NCI-H748 (cell line): Measurements from ENCODE around the gene SAP30L.

Source experiments
- DNase-seq: peaks from one replicate; lab custom pipeline; 2025; ENCODE audit not compliant: unreplicated experiment; lab: John Stamatoyannopoulos, UW

The SAP30L gene

DNA sequence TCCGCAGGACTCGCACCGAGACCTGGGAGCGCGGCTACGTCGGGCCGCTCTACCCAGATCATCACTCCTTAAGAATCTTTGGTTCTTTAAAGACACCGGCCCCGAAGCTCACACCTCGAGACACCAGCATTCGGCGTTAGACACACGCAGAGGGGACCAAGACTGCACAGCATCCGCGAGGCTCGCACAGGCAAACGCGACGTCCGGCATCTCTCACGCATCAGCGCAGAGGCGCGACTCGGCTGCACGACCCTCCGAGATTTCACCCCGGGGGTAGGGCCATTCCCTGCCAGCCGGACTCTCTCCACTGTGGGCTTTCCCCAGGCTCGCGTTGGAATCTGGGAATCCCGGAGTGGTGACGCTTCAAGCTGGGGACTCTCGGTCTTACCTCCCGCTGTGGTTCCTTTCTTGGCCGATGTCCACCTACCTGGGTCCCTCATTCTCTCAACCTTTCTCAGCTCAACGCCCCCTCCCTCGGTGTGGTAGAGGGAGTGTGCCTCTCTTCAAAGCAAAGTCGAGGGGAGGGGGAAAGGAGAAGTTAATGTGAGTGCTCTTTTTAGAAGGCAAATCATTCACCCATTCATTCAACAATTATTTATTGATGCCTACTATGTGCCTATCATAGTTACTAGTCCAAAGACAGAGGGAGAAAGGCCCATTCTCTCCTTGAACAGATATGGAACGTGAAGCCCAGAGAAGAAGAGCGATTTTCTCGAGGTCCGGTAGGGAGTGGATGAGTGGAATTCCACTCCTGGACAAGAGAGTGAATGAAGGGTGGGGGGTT lies 33.6 kb downstream of the SAP30L start:
- no peak for DNase-seq

DNA sequence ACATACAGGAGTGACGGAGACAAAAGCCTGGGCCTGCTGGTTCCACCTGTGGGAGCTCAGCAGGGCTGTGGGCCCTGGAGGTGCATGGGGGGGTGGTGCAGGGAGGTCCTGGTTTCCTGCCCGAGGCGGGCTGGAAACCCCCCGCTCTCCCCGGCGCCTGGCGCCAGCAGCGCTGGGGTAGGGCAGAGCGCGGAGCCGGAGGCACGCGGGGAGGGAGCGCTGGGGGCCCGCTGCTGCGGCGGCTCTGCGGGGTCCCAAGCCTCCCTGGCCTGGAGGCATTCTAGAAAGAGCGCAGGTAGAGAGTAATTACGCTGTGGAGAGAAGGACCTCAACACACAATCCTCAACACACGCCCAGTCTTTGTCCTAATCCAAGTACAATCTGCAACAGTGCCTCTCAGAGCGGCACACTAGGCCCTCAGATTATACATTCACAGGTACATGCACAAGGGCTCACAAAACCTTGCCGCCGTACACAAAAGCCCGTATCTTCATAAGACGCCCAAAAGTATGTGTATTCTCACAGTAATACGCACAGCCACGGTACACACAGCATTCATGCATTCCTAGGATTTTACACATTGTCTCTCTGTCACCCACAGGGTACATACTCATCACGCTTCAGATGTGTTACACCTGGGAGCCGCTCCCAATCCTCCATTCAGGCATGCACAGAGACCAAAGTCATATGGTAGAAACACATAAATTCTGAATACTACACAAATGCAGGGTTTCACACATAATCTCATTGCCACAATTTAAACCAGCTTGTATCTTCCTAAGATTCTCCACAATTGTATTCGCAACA lies 34.4 kb downstream of the SAP30L start:
- DNase-seq, result no peak

DNA sequence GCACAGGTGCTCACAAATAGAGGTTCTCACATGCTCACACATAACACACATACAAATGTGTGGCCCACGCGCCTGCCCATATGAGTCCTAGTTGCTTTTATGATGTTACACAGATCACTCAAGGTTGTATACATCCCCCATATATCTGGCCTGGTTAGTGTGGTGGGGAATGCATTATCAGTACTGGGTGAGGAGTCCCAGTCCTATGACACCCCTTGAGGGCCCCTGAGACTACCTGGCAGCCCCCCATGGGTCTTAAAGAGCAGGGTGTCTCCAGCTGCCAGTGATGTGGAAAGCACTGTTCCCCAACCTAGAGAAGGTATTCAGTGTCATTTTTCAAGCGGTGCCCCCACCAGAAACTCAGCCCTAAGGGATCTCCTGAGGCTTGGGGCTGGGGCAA lies 35.0 kb downstream of the SAP30L start:
- DNase-seq, result no peak

DNA sequence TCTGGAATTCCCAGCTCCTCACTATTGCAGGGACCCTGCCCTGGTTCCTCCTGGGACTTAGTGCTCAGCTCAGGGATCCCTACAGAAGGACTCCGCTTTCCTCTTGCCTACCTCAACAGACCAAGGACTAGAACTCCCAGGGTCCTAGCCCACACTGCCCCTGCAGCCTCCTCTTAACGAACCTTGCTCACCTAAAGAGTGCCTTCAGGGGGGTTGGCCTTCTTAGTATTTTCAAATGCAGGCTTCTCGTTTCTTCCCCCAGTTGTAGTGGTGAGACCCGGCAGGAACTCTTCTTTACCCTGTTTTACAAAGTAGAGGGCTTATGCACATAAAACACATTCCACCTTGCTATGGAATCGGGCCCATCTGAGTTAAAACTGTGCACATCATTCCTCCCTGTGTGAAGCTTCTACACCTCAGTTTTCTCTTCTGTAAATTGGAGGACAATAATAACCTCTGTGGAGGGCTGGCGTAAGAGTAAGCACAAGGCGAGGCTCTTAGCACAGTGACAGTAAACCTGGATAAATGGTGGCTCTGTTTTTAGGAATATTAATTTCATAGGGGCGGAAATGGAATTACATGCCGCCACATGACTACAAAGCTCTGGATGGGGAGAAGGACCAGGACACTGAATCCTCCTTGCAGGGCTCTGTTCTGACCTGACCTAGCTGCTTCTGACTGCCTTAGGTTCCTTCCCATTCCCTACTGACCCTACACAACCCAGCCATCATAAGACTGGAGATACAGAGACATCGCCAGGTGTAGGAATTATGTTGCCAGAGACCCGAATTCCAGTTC lies 36.0 kb downstream of the SAP30L start:
- DNase-seq, result no peak

DNA sequence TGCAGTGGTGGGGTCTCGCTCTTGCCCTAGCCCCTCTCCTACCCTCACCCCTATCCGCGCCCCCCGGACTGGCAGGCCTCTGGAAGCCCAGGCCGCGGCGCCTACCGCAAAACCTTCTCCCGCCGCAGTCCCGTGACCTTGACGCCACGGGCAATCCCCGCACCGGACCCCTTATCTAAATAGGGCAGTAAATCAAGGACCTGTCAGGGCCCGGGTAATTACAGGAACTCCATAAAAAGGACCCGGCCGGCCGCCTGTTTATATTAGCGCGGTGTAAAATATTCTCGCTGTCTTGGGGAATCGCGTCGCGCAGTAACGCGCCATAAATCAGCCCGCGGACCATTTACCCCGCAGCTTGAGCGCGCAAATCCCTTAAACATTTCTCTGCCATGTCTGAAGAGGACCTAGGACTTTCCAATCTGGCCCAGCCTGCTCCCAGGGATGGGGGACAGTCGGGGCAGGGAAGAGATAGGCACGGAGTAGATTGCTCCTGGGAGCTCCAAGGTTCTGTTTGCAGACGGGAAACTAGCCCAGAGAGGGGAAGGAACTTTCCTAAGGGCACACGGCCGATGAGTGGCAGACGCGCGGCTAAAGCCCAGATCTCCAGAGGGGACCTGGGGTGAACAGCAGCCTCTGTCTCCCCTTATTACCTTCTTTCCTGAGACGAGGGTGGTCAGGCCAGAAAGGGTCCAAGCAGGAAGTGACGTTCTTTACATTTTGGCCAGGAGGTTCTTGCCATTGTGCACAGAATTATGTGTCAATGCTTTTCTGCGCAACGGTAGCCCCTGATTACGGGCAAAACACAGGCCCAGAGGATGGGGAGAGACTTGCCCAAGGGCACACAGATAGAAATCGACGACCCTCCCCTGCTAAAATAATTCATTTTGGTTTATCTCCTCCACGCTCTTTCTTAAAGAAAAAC lies 37.0 kb downstream of the SAP30L start:
- DNase-seq, result no peak

DNA sequence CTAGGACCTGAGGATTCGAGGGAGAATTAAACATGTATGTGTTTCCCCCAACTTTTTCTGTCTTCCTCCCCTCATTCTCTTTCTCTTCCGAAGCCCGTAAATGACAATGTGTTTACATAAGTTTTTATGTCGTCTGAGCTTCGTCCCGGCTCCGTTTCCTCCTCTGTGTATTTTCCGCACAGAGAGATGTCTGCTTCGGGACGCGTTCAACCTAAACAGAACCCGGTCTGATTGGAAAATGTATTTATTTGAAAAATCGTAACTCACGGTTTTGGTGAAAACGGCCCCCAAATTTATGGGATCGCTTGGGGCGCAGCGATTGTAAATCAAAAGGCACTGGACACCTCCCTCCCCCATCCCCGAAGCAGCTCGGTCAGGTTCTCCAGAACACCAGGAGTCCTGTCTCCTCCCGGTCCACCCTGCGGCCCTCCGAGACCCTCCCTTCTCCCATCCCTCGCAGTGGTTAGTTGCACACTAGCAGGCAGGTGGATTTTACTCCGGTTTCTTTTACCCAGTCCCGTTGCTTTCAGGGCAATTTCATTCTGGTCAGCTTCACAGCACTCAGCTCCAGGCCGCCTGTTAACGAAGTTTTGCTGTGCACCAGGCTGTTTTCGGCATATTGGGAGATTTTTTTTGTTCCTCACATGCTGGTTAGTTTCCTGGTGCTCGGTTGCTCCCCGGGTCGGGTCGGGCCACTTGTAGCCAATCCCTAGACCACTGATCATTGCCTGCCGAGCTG lies 38.0 kb downstream of the SAP30L start:
- DNase-seq, result no peak

DNA sequence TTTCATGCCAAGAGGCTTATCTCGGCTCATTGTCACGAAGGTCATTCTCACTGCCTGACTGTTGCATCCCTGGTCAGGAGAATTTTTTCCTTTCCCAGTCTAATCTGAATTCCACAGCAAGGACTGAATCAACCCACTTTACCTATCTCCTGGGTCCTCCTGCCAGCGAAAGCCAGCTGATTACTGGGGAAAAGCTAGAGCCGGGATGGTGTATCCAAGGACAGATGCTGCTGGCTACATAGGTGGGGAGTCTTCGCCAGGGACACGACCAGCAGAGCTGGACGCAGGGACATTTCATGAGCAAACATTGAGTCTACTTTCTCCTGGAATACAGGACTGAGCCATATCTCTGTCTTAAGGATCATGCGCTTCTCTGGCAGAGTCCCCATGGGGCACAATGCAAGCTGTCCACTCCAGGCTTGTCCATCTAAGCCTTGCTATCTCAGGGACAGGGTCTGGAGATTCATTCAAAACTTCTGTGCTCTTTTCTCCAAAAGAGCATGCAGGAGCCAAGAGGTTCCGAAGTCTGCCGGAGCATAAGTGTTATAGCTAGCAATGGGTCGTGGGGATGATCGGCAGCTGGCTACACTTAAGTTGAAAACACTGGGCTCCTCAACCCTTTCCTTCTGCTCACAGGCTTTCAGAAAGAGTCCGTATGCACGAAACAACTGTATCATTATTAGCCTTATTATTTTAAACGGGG lies 38.7 kb downstream of the SAP30L start:
- no peak for DNase-seq

DNA sequence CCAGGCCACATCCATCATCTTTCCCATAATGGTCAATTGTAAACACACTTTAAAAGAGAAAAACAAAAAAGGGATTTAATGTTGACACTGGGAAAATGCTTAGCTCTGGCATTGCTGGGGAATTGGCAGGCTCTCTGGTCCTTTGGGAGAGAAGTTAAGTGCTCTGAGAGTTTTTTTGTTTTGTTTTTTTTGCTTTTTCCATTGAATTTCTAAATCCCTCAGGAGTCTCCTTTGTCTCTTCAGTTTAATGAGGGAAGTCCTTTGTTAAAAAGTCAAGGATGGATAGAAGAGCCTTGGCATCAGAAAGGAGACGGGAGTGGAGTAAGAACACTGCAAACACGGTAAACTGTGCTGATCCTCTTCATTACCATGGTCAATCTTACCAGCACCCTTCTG lies 39.3 kb downstream of the SAP30L start:
- DNase-seq, result peak; percentile 56

DNA sequence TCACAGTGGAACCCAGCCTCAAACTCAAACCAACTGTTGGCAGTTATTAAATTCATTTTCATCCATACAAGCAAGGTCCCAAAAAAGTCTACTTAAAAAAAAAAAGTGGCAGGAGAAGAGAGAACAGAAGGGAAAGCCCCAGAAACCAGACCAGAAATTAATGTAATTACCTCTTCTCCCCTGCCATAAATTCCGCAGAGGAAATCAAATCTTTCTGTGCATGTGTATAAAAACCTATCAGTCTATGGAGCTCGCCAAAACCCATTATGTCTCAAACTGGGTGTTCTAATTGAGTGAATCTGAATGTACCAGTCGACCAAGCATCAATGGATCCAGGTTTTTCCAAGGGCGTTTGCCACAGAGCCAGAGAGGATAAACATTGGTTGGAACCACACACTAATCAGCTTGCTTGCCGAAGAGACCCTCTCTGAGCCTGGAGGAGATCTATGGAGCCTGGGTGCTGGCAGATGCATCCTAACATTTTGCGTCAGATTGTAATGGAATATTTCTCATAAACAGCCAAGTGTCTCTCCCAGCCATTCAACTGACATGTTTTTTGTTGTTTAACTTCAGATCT lies 40.1 kb downstream of the SAP30L start:
- DNase-seq, result peak; percentile 32

DNA sequence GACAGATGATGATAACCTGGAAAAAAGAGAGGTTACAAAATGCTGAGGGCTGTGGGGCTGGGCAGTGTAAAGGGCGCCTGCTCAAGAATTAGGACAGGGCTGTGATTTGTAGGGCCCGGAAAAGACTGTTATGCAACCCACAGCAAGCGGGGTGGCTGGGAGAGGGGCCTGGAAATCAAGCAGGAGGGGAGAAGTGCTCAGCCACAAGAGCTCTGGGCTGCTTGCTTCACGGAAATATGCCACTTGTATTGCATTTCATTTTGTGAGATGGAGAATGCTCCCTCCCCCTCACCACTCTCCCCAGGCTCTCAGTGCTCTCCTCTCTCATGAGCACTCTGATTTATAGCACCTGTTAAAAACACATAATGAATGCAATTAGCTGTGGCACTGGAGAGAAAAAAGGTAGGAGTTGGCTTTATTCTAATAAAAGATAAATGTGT lies 40.6 kb downstream of the SAP30L start:
- peak; percentile 79 for DNase-seq

DNA sequence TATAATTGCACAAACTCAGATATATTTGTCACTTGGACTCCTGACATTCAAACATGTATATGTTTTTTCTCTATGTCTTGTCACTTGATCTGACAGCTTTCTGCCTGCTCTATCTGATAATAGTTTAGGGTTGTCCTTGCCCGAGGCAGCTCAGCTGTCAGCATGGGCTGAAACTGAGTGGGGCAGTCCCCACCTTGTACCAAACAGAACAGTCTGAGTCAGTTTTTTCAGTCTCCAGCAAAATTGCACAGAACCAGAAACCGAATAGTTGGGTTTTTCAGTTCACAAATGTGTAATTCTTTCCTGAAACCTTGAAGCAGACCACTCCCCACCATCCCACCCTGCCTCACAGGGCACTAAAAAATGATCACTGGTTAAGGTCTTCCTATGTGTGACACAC lies 41.7 kb downstream of the SAP30L start:
- DNase-seq, result no peak

DNA sequence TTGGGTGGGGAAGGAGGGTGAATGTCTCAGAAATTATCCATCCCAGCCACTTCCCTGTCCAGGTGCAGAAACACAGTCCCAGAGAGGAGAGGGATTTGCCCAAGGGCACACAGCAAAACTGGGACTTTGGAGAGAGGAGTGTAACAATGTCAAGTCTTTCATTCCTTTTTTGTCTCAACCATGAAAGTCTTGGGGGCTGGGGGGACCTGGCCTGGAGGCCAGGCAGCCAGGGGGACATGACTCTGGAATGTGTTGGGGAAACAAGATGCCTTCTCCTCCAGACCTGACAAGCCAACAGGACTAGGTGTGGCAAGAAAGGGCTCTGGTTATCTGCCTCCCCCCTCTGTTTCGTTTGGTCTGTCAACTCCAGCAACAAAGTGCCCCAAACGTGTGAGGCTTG lies 46.1 kb downstream of the SAP30L start:
- no peak for DNase-seq

DNA sequence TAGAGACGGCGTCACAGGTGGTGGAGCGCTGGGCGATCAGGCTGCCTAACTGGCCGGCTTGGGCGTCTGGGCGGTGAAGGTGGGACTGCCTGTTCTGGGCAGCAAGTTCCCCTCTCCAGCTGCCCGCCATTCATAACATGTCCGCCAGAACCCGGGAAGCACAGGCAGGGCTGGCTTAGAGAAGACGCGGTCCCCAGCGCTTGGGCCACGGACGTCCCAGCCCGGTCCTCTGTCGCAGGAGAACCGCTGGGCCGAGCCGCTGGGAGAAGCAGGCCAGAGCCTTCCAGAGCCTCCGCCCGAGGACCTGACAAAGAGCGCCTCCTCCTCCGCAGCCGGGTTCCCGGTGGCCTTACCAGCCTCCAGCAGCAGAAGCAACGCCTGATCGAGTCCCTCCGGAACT lies 47.5 kb downstream of the SAP30L start:
- DNase-seq, result no peak

DNA sequence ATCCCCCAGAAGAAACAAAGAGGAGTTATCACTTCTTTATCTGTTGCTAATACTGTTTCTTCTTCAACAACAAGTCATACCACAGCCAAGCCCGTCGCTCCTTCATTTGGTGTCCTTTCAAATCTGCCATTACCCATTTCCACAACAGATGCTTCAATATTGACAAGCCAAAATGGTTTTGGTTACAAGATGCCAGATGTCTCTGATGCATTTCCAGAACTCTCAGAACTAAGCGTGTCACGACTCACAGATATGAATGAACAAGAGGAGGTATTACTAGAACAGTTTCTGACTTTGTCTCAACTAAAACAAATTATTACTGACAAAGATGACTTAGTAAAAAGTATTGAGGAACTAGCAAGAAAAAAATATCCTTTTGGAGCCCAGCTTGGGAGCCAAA lies 48.2 kb downstream of the SAP30L start:
- no peak for DNase-seq

DNA sequence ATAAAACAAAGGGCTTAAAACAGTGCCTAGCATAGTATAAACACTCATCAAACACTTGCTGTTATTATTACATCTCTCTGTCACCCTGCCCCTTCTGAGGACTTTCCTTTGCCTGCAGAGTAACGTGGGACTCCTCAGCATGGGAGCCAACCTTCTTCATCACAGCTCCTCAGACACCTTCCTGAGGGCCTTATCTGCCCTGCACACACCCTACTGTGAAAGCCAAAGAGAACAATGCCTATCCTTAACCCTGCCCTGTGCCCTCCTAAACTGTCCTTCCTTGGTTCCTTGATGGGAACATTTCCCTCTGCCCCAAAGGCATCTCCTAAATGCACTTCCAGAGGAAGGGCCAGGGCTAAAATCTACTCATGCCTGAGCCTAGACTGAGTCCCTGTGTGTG lies 52.8 kb downstream of the SAP30L start:
- no peak for DNase-seq

DNA sequence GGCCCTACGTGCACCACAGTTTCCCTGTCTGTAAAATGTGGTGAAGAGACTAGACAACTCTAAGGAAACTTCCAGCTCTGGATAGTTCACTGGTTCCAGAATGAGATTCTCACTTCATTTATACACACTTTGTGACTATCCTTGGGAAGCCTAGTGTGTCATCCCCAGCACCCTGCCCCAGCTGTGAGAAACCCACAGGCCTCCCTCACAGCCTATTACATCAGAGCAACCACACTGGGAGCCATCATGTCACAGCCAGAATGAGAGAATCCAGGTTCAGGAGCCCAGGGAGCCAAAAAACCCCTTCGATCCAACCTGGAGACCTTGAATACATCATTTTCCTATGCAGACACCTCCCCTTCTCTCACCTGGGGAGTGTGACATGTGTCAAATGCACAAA lies 53.2 kb downstream of the SAP30L start:
- no peak for DNase-seq

DNA sequence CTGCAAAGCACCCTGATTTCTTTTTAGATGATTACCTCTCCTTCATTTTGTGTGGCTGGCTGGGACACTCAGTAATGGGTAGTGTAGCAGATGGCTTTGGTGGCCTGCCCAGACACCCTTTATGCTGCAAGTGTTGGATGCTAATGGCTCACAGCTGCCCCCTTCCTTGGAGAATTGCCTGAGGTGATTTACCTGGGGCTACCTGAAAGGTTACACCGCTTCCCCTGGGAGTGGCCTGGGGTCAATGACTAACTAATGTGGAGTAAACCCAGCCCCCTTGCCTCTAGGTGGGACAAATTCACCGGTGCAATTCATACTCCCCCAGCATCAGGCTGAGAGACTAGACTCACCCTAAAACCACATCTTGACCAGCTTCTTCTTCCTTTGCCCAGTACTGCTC lies 55.8 kb downstream of the SAP30L start:
- DNase-seq, result no peak

DNA sequence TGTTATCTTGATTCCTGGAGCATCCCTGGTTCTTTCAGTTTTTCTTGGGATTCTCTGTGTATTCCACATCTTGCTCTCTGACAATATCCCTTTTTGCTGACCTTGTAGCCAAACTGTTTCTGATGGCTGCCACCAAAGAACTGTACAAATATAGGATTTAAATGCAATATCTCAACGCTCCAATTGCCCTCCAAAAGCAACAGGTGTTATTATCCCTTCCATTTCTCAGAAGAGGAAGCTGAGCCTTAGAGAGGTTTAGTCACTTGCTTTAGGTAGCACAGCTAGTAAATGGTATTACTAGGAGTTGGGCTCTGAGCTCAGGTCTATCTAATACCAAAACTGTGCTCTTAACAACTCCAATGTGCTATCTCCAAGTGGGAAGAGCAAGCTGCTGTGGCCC lies 56.4 kb downstream of the SAP30L start:
- DNase-seq, result no peak

DNA sequence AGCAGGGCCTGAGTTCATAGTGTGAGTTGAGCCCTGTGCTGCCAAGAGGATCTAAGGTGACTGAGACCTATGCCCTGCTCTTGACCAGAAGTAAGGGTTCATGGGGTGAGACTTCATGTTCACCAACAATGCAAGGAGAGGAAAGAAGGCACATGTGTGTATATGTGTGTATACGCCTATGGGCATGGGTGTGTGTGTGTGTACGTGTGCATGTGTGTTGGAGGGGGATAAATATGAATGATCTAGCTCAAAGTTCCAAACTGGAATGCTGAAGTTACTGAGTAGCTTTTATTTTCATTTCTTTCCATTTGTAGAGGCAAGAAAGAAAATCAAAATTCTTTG lies 57.9 kb downstream of the SAP30L start:
- no peak for DNase-seq
